ENCODE results near the gene ABLIM2.

GRCh38 chr4:8173492-8174242, 15.1 kb upstream of the ABLIM2 start:
- no peak for TF ChIP-seq POLR2AphosphoS5 (IDR thresholded peaks at IDR 0.05)
- no peak for TF ChIP-seq CTCF (IDR thresholded peaks at IDR 0.05; ENCODE audit: poor library complexity, severe bottlenecking)
- TF ChIP-seq TAF1 (IDR thresholded peaks at IDR 0.05; ENCODE audit: low read depth): no peak
- no peak for TF ChIP-seq EP300 (conservative IDR thresholded peaks at IDR 0.05; ENCODE audit: poor library complexity, severe bottlenecking)
- TF ChIP-seq MXI1 (conservative IDR thresholded peaks at IDR 0.05; ENCODE audit: poor library complexity, severe bottlenecking): no peak
- TF ChIP-seq EZH2 (IDR thresholded peaks at IDR 0.05; ENCODE audit: borderline replicate concordance, insufficient read depth, low read length, poor library complexity, severe bottlenecking): no peak
- TF ChIP-seq RAD21 (conservative IDR thresholded peaks at IDR 0.05): no peak

Data from neural cell (in vitro differentiated cells).